Fibroblast of pulmonary artery (primary cell): ENCODE data around the gene SAMD10.

ENCODE experiments used
- DNase-seq: peaks from one replicate; pipeline ENCODE4 v3.0.0-alpha.2; 2010; ENCODE audit warnings: low read depth
- H3K4me3 ChIP-seq: replicated peaks from 2 replicates; pipeline ENCODE4 v1.5.1; 2011; ENCODE audit warnings: low read depth, mild to moderate bottlenecking, control low read depth, low read length, moderate library complexity
- CTCF ChIP-seq: IDR thresholded peaks from 2 replicates; pipeline ENCODE4 v1.5.1; 2011; ENCODE audit warnings: mild to moderate bottlenecking, control low read depth, low read length, inconsistent platforms; ENCODE audit errors: missing control alignments

The SAMD10 gene

GRCh38 chr20:63953764-63954429 lies 25.5 kb downstream of the SAMD10 start:
- no peak for TF ChIP-seq CTCF
- no peak overlapping the region for H3K4me3 ChIP-seq
- no peak for DNase-seq

GRCh38 chr20:63952769-63953168 lies 26.7 kb downstream of the SAMD10 start:
- no peak for TF ChIP-seq CTCF
- no peak overlapping the region for H3K4me3 ChIP-seq
- DNase-seq: no peak

GRCh38 chr20:63952210-63952535 lies 27.3 kb downstream of the SAMD10 start:
- H3K4me3 ChIP-seq: no peak overlapping the region
- no peak for DNase-seq
- TF ChIP-seq CTCF: no peak

GRCh38 chr20:63951398-63952209 lies 27.8 kb downstream of the SAMD10 start:
- no peak for DNase-seq
- TF ChIP-seq CTCF: no peak

DNA sequence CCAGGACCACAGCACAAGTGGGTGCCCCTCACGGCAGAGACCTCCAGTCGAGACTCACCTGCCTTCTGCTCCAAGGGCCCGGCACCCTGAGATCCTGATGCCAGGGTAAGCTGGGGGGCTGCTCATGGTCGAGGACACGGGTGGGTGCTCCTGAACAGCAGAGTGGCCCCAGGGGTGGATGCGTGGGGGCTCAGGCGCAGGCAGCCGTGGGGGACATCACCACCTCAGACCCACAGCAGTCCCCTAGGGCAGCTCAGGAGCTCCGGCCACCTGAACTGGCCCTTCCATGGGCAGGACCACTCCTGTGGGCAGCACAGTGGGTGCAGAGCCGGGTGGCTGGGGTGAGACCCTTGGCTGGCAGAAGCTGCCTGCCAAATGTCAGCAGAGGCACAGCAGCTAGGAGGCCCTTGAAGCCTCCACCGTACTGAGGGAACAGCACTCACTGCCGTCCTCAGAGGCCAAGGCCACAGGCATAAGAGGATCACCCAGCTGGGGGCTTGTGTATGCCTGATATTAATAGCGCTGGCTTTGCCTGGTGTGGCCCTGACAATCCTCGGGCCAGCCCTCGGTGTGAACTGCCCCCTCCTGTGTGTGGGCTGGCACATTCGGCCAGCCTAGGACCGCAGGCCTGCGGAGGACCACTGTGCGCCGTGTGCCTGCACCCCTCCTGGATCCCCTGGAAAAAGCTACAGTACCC lies 28.6 kb downstream of the SAMD10 start:
- H3K4me3 ChIP-seq: no peak overlapping the region
- no peak for DNase-seq
- TF ChIP-seq CTCF: no peak

More at GRCh38 chr20:63951398-63952209, 27.8 kb downstream of the SAMD10 start:
- no peak overlapping the region for H3K4me3 ChIP-seq

- no peak for TF ChIP-seq CTCF
- no peak overlapping the region for H3K4me3 ChIP-seq
- DNase-seq: no peak
These were observed 31.6 kb downstream of the SAMD10 start for GRCh38 chr20:63947638-63948456.
